Fibroblast of lung (primary cell): ENCODE data around the gene DCHS2. TPM values are rescaled to one million over a fixed set of nuclear protein-coding genes. Genes with fewer than 3 reads are reported as not detected.

Experiments
- DNase-seq, 2 donors: peaks; one replicate each; pipeline versions ENCODE4 v3.0.0 to v3.0.0-alpha.2; 2010; ENCODE audit warnings: low read depth in 2 of 2
- H2AFZ ChIP-seq: 2 replicates; pipeline ENCODE4 v1.5.1; 2012; ENCODE audit warnings: low read length, control low read depth, inconsistent platforms
- H3K27ac ChIP-seq: 2 replicates; pipeline ENCODE4 v1.5.1; 2011; ENCODE audit warnings: low read length, control low read depth; ENCODE audit not compliant: insufficient read depth
- H3K27me3 ChIP-seq: 2 replicates; pipeline ENCODE4 v1.5.1; 2011; ENCODE audit warnings: mild to moderate bottlenecking, low read length; ENCODE audit not compliant: control insufficient read depth, insufficient read depth
- H3K36me3 ChIP-seq: 2 replicates; pipeline ENCODE4 v1.5.1; 2011; ENCODE audit warnings: low read length; ENCODE audit not compliant: control insufficient read depth, insufficient read depth
- H3K4me1 ChIP-seq: 2 replicates; pipeline ENCODE4 v1.5.1; 2011; ENCODE audit warnings: low read length; ENCODE audit not compliant: control insufficient read depth, insufficient read depth; ENCODE audit errors: extremely low read depth
- H3K4me2 ChIP-seq: 2 replicates; pipeline ENCODE4 v1.5.1; 2011; ENCODE audit warnings: low read length, control low read depth; ENCODE audit not compliant: insufficient read depth; ENCODE audit errors: extremely low read depth
- H3K4me3 ChIP-seq, 4 experiments: fragments of 200-600 bp in 1 of 4; sonication (generic) in 1 of 4; replicated peaks in 1 of 4; 2 replicates each; pipeline ENCODE4 v1.5.1; 2011 to 2016; ENCODE audit warnings: low read length in 4 of 4, low read depth in 3 of 4, mild to moderate bottlenecking in 3 of 4, control low read depth in 2 of 4, inconsistent platforms in 1 of 4, mixed read lengths in 1 of 4; ENCODE audit not compliant: insufficient read depth in 1 of 4; ENCODE audit errors: control extremely low read depth in 1 of 4
- H3K79me2 ChIP-seq: 2 replicates; pipeline ENCODE4 v1.5.1; 2012; ENCODE audit warnings: mild to moderate bottlenecking, low read length, inconsistent platforms; ENCODE audit not compliant: control insufficient read depth, insufficient read depth
- H3K9ac ChIP-seq: 2 replicates; pipeline ENCODE4 v1.5.1; 2011; ENCODE audit warnings: mild to moderate bottlenecking, low read length, control low read depth; ENCODE audit not compliant: insufficient read depth
- H3K9me3 ChIP-seq: 2 replicates; pipeline ENCODE4 v1.5.1; 2012; ENCODE audit warnings: low read depth, low read length; ENCODE audit not compliant: control insufficient read depth, insufficient read depth
- H4K20me1 ChIP-seq: 2 replicates; pipeline ENCODE4 v1.5.1; 2011; ENCODE audit warnings: low read length; ENCODE audit not compliant: control insufficient read depth, insufficient read depth; ENCODE audit errors: extremely low read depth
- CTCF ChIP-seq, 2 donors: IDR thresholded peaks in 1 of 2; conservative IDR thresholded peaks in 1 of 2; 1 replicate in 1 of 2; 2 replicates in 1 of 2; pipeline ENCODE4 v1.5.1; 2011 to 2012; ENCODE audit warnings: low read length in 2 of 2, control low read depth in 1 of 2, inconsistent platforms in 1 of 2, low read depth in 1 of 2, mild to moderate bottlenecking in 1 of 2
- EZH2 ChIP-seq: IDR thresholded peaks from 2 replicates; pipeline ENCODE4 v1.5.1; 2012; ENCODE audit warnings: low read length, control low read depth, mild to moderate bottlenecking; ENCODE audit errors: missing control alignments
- polyA plus RNA-seq, 2 donors: library from polyadenylated mRNA; depleted of rRNA in 1 of 2; stranded (reverse) in 1 of 2; unstranded in 1 of 2; fragments of >200 nt; gene quantifications; 2 replicates each; pipeline ENCODE4 v1.2.1, GENCODE V29; 2011 to 2012; ENCODE audit warnings: missing spikeins in 1 of 2
- total RNA-seq: library from RNA; depleted of rRNA; stranded (reverse); fragments of >200 nt; gene quantifications from 2 replicates; pipeline ENCODE4 v1.2.1, GENCODE V29; 2014

The DCHS2 gene
- total and polyA plus RNA-seq, 2 donors (not counting 1 experiment from before 2014, with no cell fraction given): not detected

- Histone ChIP-seq H3K79me2 (no peaks in the 10 kb centered on the region), H3K27ac (no peak overlapping the region), H3K4me1 (no peaks in the 10 kb centered on the region), H2AFZ (no peak overlapping the region), H4K20me1 (no peaks in the 10 kb centered on the region), H3K27me3 (no peaks in the 10 kb centered on the region), H3K4me3 (no peak overlapping the region), H3K9me3 (no peaks in the 10 kb centered on the region), H3K36me3 (no peaks in the 10 kb centered on the region), H3K4me2 (no peak overlapping the region), H3K9ac (no peak overlapping the region)
- DNase-seq: no peak
- TF ChIP-seq EZH2 (no peak), CTCF (conservative IDR thresholded peaks at IDR 0.05 in 1 of 2, IDR thresholded peaks at IDR 0.05 in 1 of 2; ENCODE audit: low read depth in 1 of 2, low read length in 2 of 2) (no peak)
These were observed 64.5 kb downstream of the DCHS2 start for GRCh38 chr4:154427149-154427548.

- Histone ChIP-seq H3K9ac (no peak overlapping the region), H3K79me2 (no peaks in the 10 kb centered on the region)
- TF ChIP-seq EZH2 (no peak), CTCF (conservative IDR thresholded peaks at IDR 0.05 in 1 of 2, IDR thresholded peaks at IDR 0.05 in 1 of 2; ENCODE audit: low read depth in 1 of 2, low read length in 2 of 2) (no peak)
These were observed 66.1 kb downstream of the DCHS2 start for GRCh38 chr4:154425514-154425913.

GRCh38 chr4:154424810-154425484 is 66.7 kb downstream of the DCHS2 start:
- TF ChIP-seq EZH2 (no peak), CTCF (conservative IDR thresholded peaks at IDR 0.05 in 1 of 2, IDR thresholded peaks at IDR 0.05 in 1 of 2; ENCODE audit: low read depth in 1 of 2, low read length in 2 of 2) (no peak)
- DNase-seq: no peak
- no peaks in the 10 kb centered on the region for H3K36me3 ChIP-seq
- H3K9me3 ChIP-seq: no peaks in the 10 kb centered on the region
- H2AFZ ChIP-seq: no peak overlapping the region
- no peak overlapping the region for H3K27ac ChIP-seq
- H3K4me2 ChIP-seq: no peak overlapping the region
- H4K20me1 ChIP-seq: no peaks in the 10 kb centered on the region
- H3K4me1 ChIP-seq: no peaks in the 10 kb centered on the region
- no peak overlapping the region for H3K4me3 ChIP-seq
- H3K9ac ChIP-seq: no peak overlapping the region
- H3K27me3 ChIP-seq: no peaks in the 10 kb centered on the region
- no peaks in the 10 kb centered on the region for H3K79me2 ChIP-seq

More at GRCh38 chr4:154425514-154425913, 66.1 kb downstream of the DCHS2 start:
- H3K27me3 ChIP-seq: no peaks in the 10 kb centered on the region
- no peaks in the 10 kb centered on the region for H3K9me3 ChIP-seq
- H3K4me1 ChIP-seq: no peaks in the 10 kb centered on the region
- H2AFZ ChIP-seq: no peak overlapping the region
- no peak overlapping the region for H3K27ac ChIP-seq
- DNase-seq: no peak
- H3K4me2 ChIP-seq: no peak overlapping the region
- no peaks in the 10 kb centered on the region for H4K20me1 ChIP-seq
- H3K36me3 ChIP-seq: no peaks in the 10 kb centered on the region
- no peak overlapping the region for H3K4me3 ChIP-seq
